HepG2 (cell line): Measurements from ENCODE around the gene KANK3. TPM values are rescaled to one million over a fixed set of nuclear protein-coding genes. Genes with fewer than 3 reads are reported as not detected.

Source experiments
- GATA4 ChIP-seq: sonication (generic); IDR thresholded peaks from 2 replicates; pipeline ENCODE4 v1.6.1; 2016; ENCODE audit warnings: antibody characterized with exemption, low read depth, borderline replicate concordance
- KLF12 ChIP-seq: sonication (generic); formaldehyde crosslinking; IDR thresholded peaks from 2 replicates; pipeline ENCODE4 v1.4.0; 2020; ENCODE audit warnings: missing genetic modification reagents, borderline replicate concordance
- MTA3 ChIP-seq: sonication (generic); formaldehyde crosslinking; IDR thresholded peaks from 2 replicates; pipeline ENCODE4 v1.4.0; 2020; ENCODE audit warnings: missing genetic modification reagents
- PHF21A ChIP-seq: sonication (generic); formaldehyde crosslinking; IDR thresholded peaks from 2 replicates; pipeline ENCODE4 v1.5.0; 2020; ENCODE audit warnings: mild to moderate bottlenecking, missing genetic modification reagents
- POGZ ChIP-seq: sonication (generic); formaldehyde crosslinking; IDR thresholded peaks from 2 replicates; pipeline ENCODE4 v1.4.0; 2020; ENCODE audit warnings: mild to moderate bottlenecking, missing genetic modification reagents
- RARA ChIP-seq: IDR thresholded peaks from 2 replicates; pipeline ENCODE4 v1.6.1; 2016; ENCODE audit warnings: missing genetic modification reagents, missing compliant biosample characterization
- RFX5 ChIP-seq: IDR thresholded peaks from 2 replicates; pipeline ENCODE4 v1.6.1; 2011; ENCODE audit warnings: low read depth, low read length, improper control_type of control experiment
- RFXANK ChIP-seq: IDR thresholded peaks from 2 replicates; pipeline ENCODE4 v1.6.1; 2016
- SIX4 ChIP-seq: sonication (generic); formaldehyde crosslinking; IDR thresholded peaks from 2 replicates; pipeline ENCODE4 v1.4.0; 2020; ENCODE audit warnings: missing genetic modification reagents
- SNRNP70 ChIP-seq: fragments of 200-400 bp; formaldehyde crosslinking; IDR thresholded peaks from 2 replicates; pipeline ENCODE4 v1.6.1; 2017; ENCODE audit warnings: mild to moderate bottlenecking, low read depth, low read length, moderate library complexity
- SRSF9 ChIP-seq: fragments of 200-400 bp; formaldehyde crosslinking; IDR thresholded peaks from 2 replicates; pipeline ENCODE4 v1.6.1; 2018; ENCODE audit warnings: borderline replicate concordance, mild to moderate bottlenecking, low read depth, low read length; ENCODE audit not compliant: insufficient read depth, poor library complexity, severe bottlenecking
- SRY ChIP-seq: sonication (generic); formaldehyde crosslinking; IDR thresholded peaks from 2 replicates; pipeline ENCODE4 v1.8.0; 2022; ENCODE audit warnings: mild to moderate bottlenecking, missing genetic modification reagents
- SUZ12 ChIP-seq: fragments of 150-350 bp; IDR thresholded peaks from 2 replicates; pipeline ENCODE4 v1.6.1; 2014; ENCODE audit warnings: low read depth, low read length
- ZBTB21 ChIP-seq: sonication (generic); formaldehyde crosslinking; IDR thresholded peaks from 2 replicates; pipeline ENCODE4 v1.4.0; 2020; ENCODE audit warnings: missing genetic modification reagents
- ZBTB42 ChIP-seq: sonication (generic); formaldehyde crosslinking; IDR thresholded peaks from 2 replicates; pipeline ENCODE4 v1.5.0; 2020; ENCODE audit warnings: mild to moderate bottlenecking, missing genetic modification reagents
- ZFP37 ChIP-seq: sonication (generic); formaldehyde crosslinking; IDR thresholded peaks from 2 replicates; pipeline ENCODE4 v1.4.0; 2020; ENCODE audit warnings: missing genetic modification reagents, borderline replicate concordance
- ZNF749 ChIP-seq: sonication (generic); formaldehyde crosslinking; IDR thresholded peaks from 2 replicates; pipeline ENCODE4 v1.8.0; 2022; ENCODE audit warnings: mild to moderate bottlenecking, missing genetic modification reagents, moderate library complexity, borderline replicate concordance
- polyA plus RNA-seq, 8 experiments: library from polyadenylated mRNA; depleted of rRNA in 3 of 8; stranded (reverse) in 7 of 8; unstranded in 1 of 8; fragments of >200 nt; fragmentation: Illumina TruSeq in 4 of 8; extraction: Trizol in 4 of 8; gene quantifications; 2 replicates each; pipeline versions ENCODE4 v1.2.1 to v1.2.3, GENCODE V29; 2011 to 2016; ENCODE audit warnings: low read depth in 4 of 8, missing spikeins in 1 of 8, mixed read lengths in 1 of 8; ENCODE audit not compliant: insufficient read depth in 1 of 8
- total RNA-seq, 5 experiments: library from RNA; depleted of rRNA; stranded (reverse); fragments of >200 nt; fragmentation: Illumina TruSeq; extraction: Trizol; gene quantifications; 2 replicates each; pipeline ENCODE4 v1.2.3, GENCODE V29; 2016; ENCODE audit warnings: low read depth in 1 of 5
- TF ChIP-seq, protein P1 (sequence below): sonication (generic); formaldehyde crosslinking; conservative IDR thresholded peaks from 2 replicates; pipeline ENCODE4 v1.4.0; 2020; ENCODE audit warnings: missing genetic modification reagents
- TF ChIP-seq, protein P2 (sequence below): sonication (generic); formaldehyde crosslinking; IDR thresholded peaks from 2 replicates; pipeline ENCODE4 v1.4.0; 2020; ENCODE audit warnings: mild to moderate bottlenecking, missing genetic modification reagents
- TF ChIP-seq, protein P3 (sequence below): sonication (generic); formaldehyde crosslinking; IDR thresholded peaks from 2 replicates; pipeline ENCODE4 v1.8.1; 2023; ENCODE audit warnings: missing genetic modification reagents, mild to moderate bottlenecking, borderline replicate concordance
- TF ChIP-seq, protein P4 (sequence below): IDR thresholded peaks from 2 replicates; pipeline ENCODE4 v1.6.1; 2016; ENCODE audit warnings: mild to moderate bottlenecking
- TF ChIP-seq, protein P5 (sequence below): sonication (generic); formaldehyde crosslinking; IDR thresholded peaks from 2 replicates; pipeline ENCODE4 v1.5.0; 2020; ENCODE audit warnings: missing genetic modification reagents
- TF ChIP-seq, protein P6 (sequence below): sonication (generic); formaldehyde crosslinking; conservative IDR thresholded peaks from 2 replicates; pipeline ENCODE4 v1.8.1; 2023; ENCODE audit warnings: missing genetic modification reagents

The KANK3 gene
- total and polyA plus RNA-seq, 2 of the 13 experiments (the other 11 are each of a cell fraction or from before 2014, with no cell fraction given): 0.15 to 0.20 TPM

DNA sequence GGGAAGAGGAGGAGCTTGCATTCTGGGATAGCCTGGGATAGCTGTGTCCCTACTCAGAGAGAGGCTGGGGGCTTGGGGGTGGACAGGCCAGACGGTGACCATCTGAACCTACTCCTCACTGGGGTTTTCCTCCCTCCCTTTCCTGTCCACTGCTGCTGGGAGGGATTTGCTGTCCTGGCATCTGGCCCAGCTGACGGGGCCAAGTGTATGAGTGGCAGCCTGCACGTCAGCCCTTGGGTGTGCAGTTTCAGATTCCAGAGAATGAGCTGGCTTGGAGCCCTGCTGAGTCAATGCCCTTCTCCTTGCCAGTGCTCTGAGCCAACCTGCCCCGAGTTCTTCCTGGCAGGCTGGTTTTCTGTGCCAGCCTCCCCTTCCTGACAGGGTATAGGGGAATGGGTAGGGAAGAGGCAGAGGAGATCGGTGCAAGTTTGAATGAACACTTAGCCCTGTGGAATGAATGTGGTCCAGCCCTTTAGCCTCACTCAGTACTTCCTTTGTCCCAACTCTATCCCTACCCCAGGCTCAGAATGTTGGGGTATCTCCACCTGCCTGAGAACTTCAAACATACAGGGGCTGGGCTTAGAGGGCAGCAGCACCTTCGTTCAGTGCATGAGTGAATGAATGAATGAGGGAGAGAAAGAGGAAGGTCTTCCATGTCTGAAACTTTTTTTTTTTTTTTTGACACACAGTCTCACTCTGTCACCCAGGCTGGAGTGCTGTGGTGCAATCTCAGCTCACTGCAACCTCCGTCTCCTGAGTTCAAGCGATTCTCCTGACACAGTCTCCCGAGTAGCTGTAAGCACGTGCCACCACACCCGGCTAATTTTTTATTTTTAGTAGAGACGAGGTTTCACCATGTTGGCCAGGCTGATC, 19.1 kb upstream of the KANK3 start (continued):
- TF ChIP-seq ZBTB42 (CRISPR knock-in tag) (no peak), ZFP37 (CRISPR knock-in tag) (no peak), SUZ12 (no peak), RFX5 (peak; percentile 51; the same call in 1 of the 2 replicates), RARA (CRISPR knock-in tag) (peak; percentile 75), SRSF9 (no peak), GATA4 (no peak), ZBTB21 (CRISPR knock-in tag) (no peak), PHF21A (CRISPR knock-in tag) (no peak; the same call in 1 of the 2 replicates), SRY (CRISPR knock-in tag) (no peak), ZNF749 (CRISPR knock-in tag) (no peak), SIX4 (no peak), MTA3 (no peak), SNRNP70 (no peak), RFXANK (CRISPR knock-in tag) (no peak), POGZ (CRISPR knock-in tag) (no peak), KLF12 (CRISPR knock-in tag) (no peak)
- TF ChIP-seq, protein P1, sequence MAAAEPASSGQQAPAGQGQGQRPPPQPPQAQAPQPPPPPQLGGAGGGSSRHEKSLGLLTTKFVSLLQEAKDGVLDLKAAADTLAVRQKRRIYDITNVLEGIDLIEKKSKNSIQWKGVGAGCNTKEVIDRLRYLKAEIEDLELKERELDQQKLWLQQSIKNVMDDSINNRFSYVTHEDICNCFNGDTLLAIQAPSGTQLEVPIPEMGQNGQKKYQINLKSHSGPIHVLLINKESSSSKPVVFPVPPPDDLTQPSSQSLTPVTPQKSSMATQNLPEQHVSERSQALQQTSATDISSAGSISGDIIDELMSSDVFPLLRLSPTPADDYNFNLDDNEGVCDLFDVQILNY (CRISPR knock-in tag): no peak
- TF ChIP-seq, protein P2, sequence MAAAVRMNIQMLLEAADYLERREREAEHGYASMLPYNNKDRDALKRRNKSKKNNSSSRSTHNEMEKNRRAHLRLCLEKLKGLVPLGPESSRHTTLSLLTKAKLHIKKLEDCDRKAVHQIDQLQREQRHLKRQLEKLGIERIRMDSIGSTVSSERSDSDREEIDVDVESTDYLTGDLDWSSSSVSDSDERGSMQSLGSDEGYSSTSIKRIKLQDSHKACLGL (CRISPR knock-in tag): no peak
- TF ChIP-seq, protein P3, sequence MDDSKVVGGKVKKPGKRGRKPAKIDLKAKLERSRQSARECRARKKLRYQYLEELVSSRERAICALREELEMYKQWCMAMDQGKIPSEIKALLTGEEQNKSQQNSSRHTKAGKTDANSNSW (CRISPR knock-in tag): 0 out of 2 replicates have a peak, but pooled peaks have one; percentile 26
- TF ChIP-seq, protein P4, sequence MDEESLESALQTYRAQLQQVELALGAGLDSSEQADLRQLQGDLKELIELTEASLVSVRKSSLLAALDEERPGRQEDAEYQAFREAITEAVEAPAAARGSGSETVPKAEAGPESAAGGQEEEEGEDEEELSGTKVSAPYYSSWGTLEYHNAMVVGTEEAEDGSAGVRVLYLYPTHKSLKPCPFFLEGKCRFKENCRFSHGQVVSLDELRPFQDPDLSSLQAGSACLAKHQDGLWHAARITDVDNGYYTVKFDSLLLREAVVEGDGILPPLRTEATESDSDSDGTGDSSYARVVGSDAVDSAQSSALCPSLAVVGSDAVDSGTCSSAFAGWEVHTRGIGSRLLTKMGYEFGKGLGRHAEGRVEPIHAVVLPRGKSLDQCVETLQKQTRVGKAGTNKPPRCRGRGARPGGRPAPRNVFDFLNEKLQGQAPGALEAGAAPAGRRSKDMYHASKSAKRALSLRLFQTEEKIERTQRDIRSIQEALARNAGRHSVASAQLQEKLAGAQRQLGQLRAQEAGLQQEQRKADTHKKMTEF (CRISPR knock-in tag): no peak; the same call in 1 of the 2 replicates
- TF ChIP-seq, protein P5, sequence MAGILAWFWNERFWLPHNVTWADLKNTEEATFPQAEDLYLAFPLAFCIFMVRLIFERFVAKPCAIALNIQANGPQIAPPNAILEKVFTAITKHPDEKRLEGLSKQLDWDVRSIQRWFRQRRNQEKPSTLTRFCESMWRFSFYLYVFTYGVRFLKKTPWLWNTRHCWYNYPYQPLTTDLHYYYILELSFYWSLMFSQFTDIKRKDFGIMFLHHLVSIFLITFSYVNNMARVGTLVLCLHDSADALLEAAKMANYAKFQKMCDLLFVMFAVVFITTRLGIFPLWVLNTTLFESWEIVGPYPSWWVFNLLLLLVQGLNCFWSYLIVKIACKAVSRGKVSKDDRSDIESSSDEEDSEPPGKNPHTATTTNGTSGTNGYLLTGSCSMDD (CRISPR knock-in tag): no peak
- TF ChIP-seq, protein P6, sequence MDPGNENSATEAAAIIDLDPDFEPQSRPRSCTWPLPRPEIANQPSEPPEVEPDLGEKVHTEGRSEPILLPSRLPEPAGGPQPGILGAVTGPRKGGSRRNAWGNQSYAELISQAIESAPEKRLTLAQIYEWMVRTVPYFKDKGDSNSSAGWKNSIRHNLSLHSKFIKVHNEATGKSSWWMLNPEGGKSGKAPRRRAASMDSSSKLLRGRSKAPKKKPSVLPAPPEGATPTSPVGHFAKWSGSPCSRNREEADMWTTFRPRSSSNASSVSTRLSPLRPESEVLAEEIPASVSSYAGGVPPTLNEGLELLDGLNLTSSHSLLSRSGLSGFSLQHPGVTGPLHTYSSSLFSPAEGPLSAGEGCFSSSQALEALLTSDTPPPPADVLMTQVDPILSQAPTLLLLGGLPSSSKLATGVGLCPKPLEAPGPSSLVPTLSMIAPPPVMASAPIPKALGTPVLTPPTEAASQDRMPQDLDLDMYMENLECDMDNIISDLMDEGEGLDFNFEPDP (CRISPR knock-in tag): no peak
